KMS-11 (cell line): ENCODE measurements around the gene PIP4K2C.

Source experiments
- H2AFZ ChIP-seq: fragments of 200-600 bp; sonication (generic); 2 replicates; pipeline ENCODE4 v1.6.1; 2016; ENCODE audit warnings: antibody characterized with exemption, mixed run types, low read depth
- H3K27ac ChIP-seq: fragments of 200-600 bp; sonication (generic); 2 replicates; pipeline ENCODE4 v1.6.1; 2016; ENCODE audit warnings: mild to moderate bottlenecking, mixed run types
- H3K27me3 ChIP-seq: fragments of 200-600 bp; sonication (generic); 2 replicates; pipeline ENCODE4 v1.6.1; 2017; ENCODE audit warnings: mild to moderate bottlenecking, low read depth, mixed run types, moderate library complexity; ENCODE audit not compliant: insufficient read depth
- H3K36me3 ChIP-seq: fragments of 200-600 bp; sonication (generic); 2 replicates; pipeline ENCODE4 v1.6.1; 2017; ENCODE audit warnings: mild to moderate bottlenecking, mixed run types; ENCODE audit not compliant: insufficient read depth
- H3K4me1 ChIP-seq: fragments of 200-600 bp; sonication (generic); 2 replicates; pipeline ENCODE4 v1.6.1; 2016; ENCODE audit warnings: mild to moderate bottlenecking, low read depth, mixed run types; ENCODE audit not compliant: poor library complexity, severe bottlenecking
- H3K4me2 ChIP-seq: fragments of 200-600 bp; sonication (generic); 2 replicates; pipeline ENCODE4 v1.7.0; 2016; ENCODE audit warnings: mild to moderate bottlenecking, mixed run types
- H3K4me3 ChIP-seq: fragments of 200-600 bp; sonication (generic); IDR thresholded peaks from 2 replicates; pipeline ENCODE4 v1.6.1; 2017; ENCODE audit warnings: low read depth, low read length, mixed read lengths; ENCODE audit not compliant: insufficient read depth
- H3K79me2 ChIP-seq: fragments of 200-600 bp; sonication (generic); 2 replicates; pipeline ENCODE4 v1.6.1; 2016; ENCODE audit warnings: low read depth, mixed run types; ENCODE audit not compliant: insufficient read depth
- H3K9ac ChIP-seq: fragments of 200-600 bp; sonication (generic); 2 replicates; pipeline ENCODE4 v1.6.1; 2016; ENCODE audit warnings: mild to moderate bottlenecking, mixed run types
- H4K20me1 ChIP-seq: fragments of 200-600 bp; sonication (generic); 2 replicates; pipeline ENCODE4 v1.6.1; 2016; ENCODE audit warnings: mild to moderate bottlenecking, mixed run types; ENCODE audit not compliant: insufficient read depth
- TF ChIP-seq, protein P1 (sequence below): fragments of 200-600 bp; sonication (generic); conservative IDR thresholded peaks from 2 replicates; pipeline ENCODE4 v1.6.1; 2017; ENCODE audit warnings: low read depth, mild to moderate bottlenecking, antibody characterized with exemption, low read length, moderate library complexity, mixed read lengths

PIP4K2C gene

GRCh38 chr12:57590864-57591781 lies at the start of gene PIP4K2C:
TSS of gene PIP4K2C (plus strand) at chr12:57591192. CDS start at chr12:57591290, 98 bp downstream.
- Histone ChIP-seq H3K27me3 (no peaks in the 10 kb centered on the region; the same call in 1 of the 2 replicates), H3K4me1 (peaks cover 27% of the 10 kb centered on the region), H3K79me2 (peaks cover 18% of the 10 kb centered on the region; the same call in 1 of the 2 replicates), H3K36me3 (0 out of 2 replicates have a peak, but pooled peaks cover 3% of the 10 kb centered on the region), H3K4me3 (peak within 1 kb of the TSS; percentile 80), H3K4me2 (peak within 1 kb of the TSS; percentile 96), H4K20me1 (no peaks in the 10 kb centered on the region), H3K9ac (peak within 1 kb of the TSS; percentile 53), H2AFZ (peak within 1 kb of the TSS; percentile 76), H3K27ac (0 out of 2 replicates have a peak within 1 kb of the TSS, but pooled peaks have one; percentile 2)
- TF ChIP-seq, protein P1, sequence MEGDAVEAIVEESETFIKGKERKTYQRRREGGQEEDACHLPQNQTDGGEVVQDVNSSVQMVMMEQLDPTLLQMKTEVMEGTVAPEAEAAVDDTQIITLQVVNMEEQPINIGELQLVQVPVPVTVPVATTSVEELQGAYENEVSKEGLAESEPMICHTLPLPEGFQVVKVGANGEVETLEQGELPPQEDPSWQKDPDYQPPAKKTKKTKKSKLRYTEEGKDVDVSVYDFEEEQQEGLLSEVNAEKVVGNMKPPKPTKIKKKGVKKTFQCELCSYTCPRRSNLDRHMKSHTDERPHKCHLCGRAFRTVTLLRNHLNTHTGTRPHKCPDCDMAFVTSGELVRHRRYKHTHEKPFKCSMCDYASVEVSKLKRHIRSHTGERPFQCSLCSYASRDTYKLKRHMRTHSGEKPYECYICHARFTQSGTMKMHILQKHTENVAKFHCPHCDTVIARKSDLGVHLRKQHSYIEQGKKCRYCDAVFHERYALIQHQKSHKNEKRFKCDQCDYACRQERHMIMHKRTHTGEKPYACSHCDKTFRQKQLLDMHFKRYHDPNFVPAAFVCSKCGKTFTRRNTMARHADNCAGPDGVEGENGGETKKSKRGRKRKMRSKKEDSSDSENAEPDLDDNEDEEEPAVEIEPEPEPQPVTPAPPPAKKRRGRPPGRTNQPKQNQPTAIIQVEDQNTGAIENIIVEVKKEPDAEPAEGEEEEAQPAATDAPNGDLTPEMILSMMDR, result no peak; the same call in 1 of the 2 replicates

DNA sequence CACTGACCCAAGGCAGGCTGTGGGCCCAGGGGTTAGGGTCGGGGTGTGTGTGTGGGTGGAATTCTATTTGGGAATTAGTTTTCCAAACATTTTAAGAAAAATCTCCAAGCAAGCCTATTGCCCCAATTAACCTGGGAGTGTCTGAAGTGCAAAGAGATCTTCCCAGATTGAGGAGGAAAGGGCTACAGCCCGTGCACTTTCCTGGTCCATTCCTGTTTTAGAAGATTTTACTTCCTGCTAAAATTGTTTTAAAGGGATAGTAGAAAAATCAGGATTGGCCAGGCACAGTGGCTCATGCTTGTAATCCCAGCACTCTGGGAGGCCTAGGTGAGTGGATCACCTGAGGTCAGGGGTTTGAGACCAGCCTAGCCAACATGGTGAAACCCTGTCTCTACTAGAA lies 49.3 kb upstream of the PIP4K2C start:
- H3K27ac ChIP-seq, result no peak overlapping the region
- no peak overlapping the region for H2AFZ ChIP-seq
- H3K27me3 ChIP-seq, result no peaks in the 10 kb centered on the region
- peaks cover 23% of the 10 kb centered on the region for H3K79me2 ChIP-seq
- no peak overlapping the region for H3K4me3 ChIP-seq
- H3K9ac ChIP-seq, result no peak overlapping the region
- no peaks in the 10 kb centered on the region for H4K20me1 ChIP-seq
- no peak overlapping the region for H3K4me2 ChIP-seq
- H3K36me3 ChIP-seq, result peaks cover 4% of the 10 kb centered on the region; the same call in 1 of the 2 replicates
- TF ChIP-seq, protein P1, result no peak
- peaks cover 18% of the 10 kb centered on the region for H3K4me1 ChIP-seq

DNA sequence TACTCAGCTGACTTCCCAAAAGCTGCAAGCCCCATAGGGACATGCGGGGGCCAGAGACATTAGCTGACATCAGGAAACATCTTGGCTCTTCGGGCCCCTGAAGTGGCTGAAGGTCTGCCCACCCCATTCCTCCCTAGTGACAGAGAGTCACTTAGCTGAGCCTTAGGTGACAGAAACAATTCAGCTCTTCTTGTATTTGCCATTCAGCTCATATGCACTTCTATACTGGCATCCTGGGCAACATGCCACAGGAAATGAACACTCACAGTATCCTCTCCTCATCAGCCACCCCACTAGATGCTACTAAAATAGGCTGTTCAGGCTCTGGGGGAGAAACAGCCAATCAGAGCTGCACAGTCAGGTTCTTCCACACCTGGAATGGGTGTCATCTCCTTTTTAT lies 47.4 kb upstream of the PIP4K2C start:
- Histone ChIP-seq H2AFZ (no peak overlapping the region), H3K36me3 (peaks cover 4% of the 10 kb centered on the region; the same call in 1 of the 2 replicates), H3K4me1 (peaks cover 30% of the 10 kb centered on the region), H4K20me1 (no peaks in the 10 kb centered on the region), H3K9ac (no peak overlapping the region), H3K79me2 (peaks cover 24% of the 10 kb centered on the region), H3K27me3 (peaks cover 14% of the 10 kb centered on the region), H3K27ac (no peak overlapping the region), H3K4me3 (no peak overlapping the region), H3K4me2 (no peak overlapping the region)
- TF ChIP-seq, protein P1, result no peak

GRCh38 chr12:57545809-57546437 lies 45.1 kb upstream of the PIP4K2C start:
- H3K27me3 ChIP-seq, result peaks cover 30% of the 10 kb centered on the region
- peaks cover 24% of the 10 kb centered on the region for H3K79me2 ChIP-seq
- no peaks in the 10 kb centered on the region for H3K36me3 ChIP-seq
- no peaks in the 10 kb centered on the region for H4K20me1 ChIP-seq
- H2AFZ ChIP-seq, result peak overlapping the region; percentile 68
- peak overlapping the region; percentile 91 for H3K4me2 ChIP-seq
- H3K9ac ChIP-seq, result peak overlapping the region; percentile 84; the same call in 1 of the 2 replicates
- TF ChIP-seq, protein P1, result no peak
- peak overlapping the region; percentile 42; the same call in 1 of the 2 replicates for H3K27ac ChIP-seq
- H3K4me1 ChIP-seq, result peaks cover 46% of the 10 kb centered on the region
- peak overlapping the region; percentile 85 for H3K4me3 ChIP-seq
